GM19324 (cell line): ENCODE data around the gene SPATA12.

Source experiments
- ATAC-seq: cut with Tn5 transposase; IDR thresholded peaks from one replicate; pipeline ENCODE4 v1.9.1; 2021; ENCODE audit warnings: mild to moderate bottlenecking, moderate library complexity; ENCODE audit not compliant: unreplicated experiment, low FRiP score

SPATA12 gene

GRCh38 chr3:57048728-57049127 is 11.7 kb upstream of the SPATA12 start:
- no peak for ATAC-seq

GRCh38 chr3:57052662-57053061 is 7.8 kb upstream of the SPATA12 start:
- no peak for ATAC-seq

- no peak for ATAC-seq
Observed at GRCh38 chr3:57053122-57053521, 7.3 kb upstream of the SPATA12 start.

GRCh38 chr3:57057351-57057750 is 3.1 kb upstream of the SPATA12 start:
- no peak for ATAC-seq

- ATAC-seq = no peak
Observed at GRCh38 chr3:57059411-57059810, 1.1 kb upstream of the SPATA12 start.

- no peak for ATAC-seq
Observed at GRCh38 chr3:57061556-57061955, 1.1 kb downstream of the SPATA12 start.

GRCh38 chr3:57062101-57062631 is 1.7 kb downstream of the SPATA12 start:
- ATAC-seq = no peak

GRCh38 chr3:57063032-57063431 is 2.6 kb downstream of the SPATA12 start:
- no peak for ATAC-seq

- ATAC-seq = no peak
Observed at GRCh38 chr3:57064001-57064400, 3.5 kb downstream of the SPATA12 start.

GRCh38 chr3:57064572-57064971 is 4.1 kb downstream of the SPATA12 start:
- ATAC-seq = no peak

GRCh38 chr3:57065588-57065987 is 5.1 kb downstream of the SPATA12 start:
- ATAC-seq = no peak

GRCh38 chr3:57066471-57066870 is 6.0 kb downstream of the SPATA12 start:
- ATAC-seq = no peak

- ATAC-seq = peak; percentile 92
Observed at GRCh38 chr3:57068437-57069089, 8.1 kb downstream of the SPATA12 start.

GRCh38 chr3:57069503-57069902 is 9.0 kb downstream of the SPATA12 start:
- ATAC-seq = no peak

GRCh38 chr3:57073628-57074027 is 13.2 kb downstream of the SPATA12 start:
- ATAC-seq = no peak

- ATAC-seq = no peak
Observed at GRCh38 chr3:57074135-57074534, 13.7 kb downstream of the SPATA12 start.

- ATAC-seq = no peak
Observed at GRCh38 chr3:57076422-57076951, 16.0 kb downstream of the SPATA12 start.

GRCh38 chr3:57077630-57078343 is 17.3 kb downstream of the SPATA12 start:
- ATAC-seq = no peak

- no peak for ATAC-seq
Observed at GRCh38 chr3:57078344-57078634, 17.8 kb downstream of the SPATA12 start.

GRCh38 chr3:57078635-57079473 is 18.4 kb downstream of the SPATA12 start:
- ATAC-seq = no peak

GRCh38 chr3:57079474-57079831 is 19.0 kb downstream of the SPATA12 start:
- no peak for ATAC-seq
